Gastroesophageal sphincter (tissue), 4 donors: ENCODE data around the gene SCAMP3. TPM values are rescaled to one million over a fixed set of nuclear protein-coding genes. Genes with fewer than 3 reads are reported as not detected.
A peak's percentile ranks its signal among the peaks of the same experiment; 100 is the strongest.

ENCODE experiments used
- ATAC-seq: fragments of 150-250 bp; one replicate; pipeline ENCODE4 v1.9.1; 2016; ENCODE audit warnings: mild to moderate bottlenecking, moderate library complexity
- H3K27ac ChIP-seq, 4 donors: fragments of 200-600 bp; sonication (generic) in 3 of 4; 1 replicate in 3 of 4; 2 replicates in 1 of 4; pipeline ENCODE4 v1.5.1; 2016 to 2019
- H3K27me3 ChIP-seq: fragments of 200-600 bp; sonication (generic); one replicate; pipeline ENCODE4 v1.5.1; 2019
- H3K36me3 ChIP-seq, 2 donors: fragments of 200-600 bp; sonication (generic); one replicate each; pipeline ENCODE4 v1.5.1; 2019; ENCODE audit warnings: control low read depth in 1 of 2
- H3K4me1 ChIP-seq, 3 donors: fragments of 200-600 bp; sonication (generic); 1 replicate in 2 of 3; 2 replicates in 1 of 3; pipeline ENCODE4 v1.5.1; 2016 to 2019; ENCODE audit warnings: control low read depth in 2 of 3
- H3K4me3 ChIP-seq, 2 donors: fragments of 200-600 bp; sonication (generic); one replicate each; pipeline ENCODE4 v1.5.1; 2019; ENCODE audit warnings: mild to moderate bottlenecking in 1 of 2, moderate library complexity in 1 of 2
- H3K9me3 ChIP-seq, 3 donors: fragments of 200-600 bp; sonication (generic); one replicate each; pipeline ENCODE4 v1.5.1; 2017 to 2019; ENCODE audit warnings: control low read depth in 2 of 3
- CTCF ChIP-seq, 4 experiments: fragments of 200-600 bp in 2 of 4; fragments of 450-650 bp in 2 of 4; sonication (generic) in 1 of 4; IDR thresholded peaks; one replicate each; pipeline ENCODE4 v1.5.1; 2017 to 2019; ENCODE audit warnings: antibody characterized with exemption in 4 of 4, mild to moderate bottlenecking in 2 of 4, moderate library complexity in 2 of 4
- EP300 ChIP-seq: sonication (generic); formaldehyde crosslinking; IDR thresholded peaks from one replicate; pipeline ENCODE4 v1.6.1; 2017; ENCODE audit warnings: antibody characterized with exemption, mild to moderate bottlenecking
- POLR2A ChIP-seq, 2 donors: fragments of 450-650 bp; IDR thresholded peaks; one replicate each; pipeline ENCODE4 v1.6.1; 2017; ENCODE audit warnings: antibody characterized with exemption in 2 of 2, mild to moderate bottlenecking in 2 of 2, moderate library complexity in 1 of 2
- POLR2AphosphoS5 ChIP-seq: sonication (generic); formaldehyde crosslinking; IDR thresholded peaks from one replicate; pipeline ENCODE4 v1.6.1; 2017; ENCODE audit warnings: antibody characterized with exemption
- WGBS, 2 donors: methylation state at CpG; one replicate each; pipeline ENCODE4 v1.1.5; 2018; ENCODE audit warnings: low coverage in 1 of 2; 5-methylcytosine and 5-hydroxymethylcytosine counted together
- total RNA-seq, 4 donors: library from RNA; depleted of rRNA; stranded (reverse); fragments of >200 nt; gene quantifications; one replicate each; pipeline ENCODE4 v1.1.0, GENCODE V29; 2016

The SCAMP3 gene
- total RNA-seq, 4 donors from 2014 or later = 28.1 to 44.4 (median 36.8) TPM

GRCh38 chr1:155255243-155256007 is 6.7 kb downstream of the SCAMP3 start, which contains the start of gene ENTREP3:
ENTREP3 (minus strand) TSS chr1:155255483; CDS start chr1:155254877, 606 bp downstream.
- peaks cover 0 to 61% (median 19%) of the 10 kb centered on the region in 3 donors for H3K4me1 ChIP-seq
- 0 to 1% methylated on average over 3 to 34 of the region's 54 CpGs for WGBS, 2 donors

GRCh38 chr1:155254714-155255242 is 7.4 kb downstream of the SCAMP3 start:
- no peaks in the 10 kb centered on the region for H3K27me3 ChIP-seq
- H3K27ac ChIP-seq = peak overlapping the region; percentile 88 to 96 (median 95)
- no peak for TF ChIP-seq CTCF (IDR thresholded peaks at IDR 0.05)
- TF ChIP-seq EP300 = no peak
- TF ChIP-seq POLR2AphosphoS5 = no peak
- no peak for TF ChIP-seq POLR2A (IDR thresholded peaks at IDR 0.05)
- WGBS, 2 donors = no CpG with 5 or more reads among the region's 35 CpGs
- H3K36me3 ChIP-seq = peaks cover 0 to 32% of the 10 kb centered on the region in 2 donors
- H3K9me3 ChIP-seq = no peaks in the 10 kb centered on the region
- peaks cover 0 to 59% (median 24%) of the 10 kb centered on the region in 3 donors for H3K4me1 ChIP-seq
- peak; percentile 6 for ATAC-seq
- H3K4me3 ChIP-seq = peak overlapping the region; percentile 80 to 89

More at GRCh38 chr1:155255243-155256007, 6.7 kb downstream of the SCAMP3 start, which contains the start of gene ENTREP3:
- Histone ChIP-seq H3K36me3 (peaks cover 0 to 39% of the 10 kb centered on the region in 2 donors), H3K27me3 (no peaks in the 10 kb centered on the region), H3K9me3 (no peaks in the 10 kb centered on the region), H3K27ac (peak within 1 kb of the TSS; percentile 88 to 96 (median 95)), H3K4me3 (peak within 1 kb of the TSS; percentile 80 to 89)
- no peak for TF ChIP-seq EP300
- TF ChIP-seq POLR2AphosphoS5 = peak; percentile 76
- TF ChIP-seq POLR2A (IDR thresholded peaks at IDR 0.05) = peak; percentile 41 to 70
- peak; percentile 92 for ATAC-seq

GRCh38 chr1:155254228-155254713 is 7.9 kb downstream of the SCAMP3 start:
- Histone ChIP-seq H3K36me3 (peaks cover 0 to 27% of the 10 kb centered on the region in 2 donors), H3K27me3 (no peaks in the 10 kb centered on the region), H3K4me1 (peaks cover 0 to 58% (median 24%) of the 10 kb centered on the region in 3 donors), H3K27ac (peak overlapping the region; percentile 88 to 96 (median 95)), H3K4me3 (peak overlapping the region; percentile 80 to 89), H3K9me3 (no peaks in the 10 kb centered on the region)
- no peak for TF ChIP-seq POLR2A (IDR thresholded peaks at IDR 0.05)
- TF ChIP-seq POLR2AphosphoS5 = no peak
- TF ChIP-seq CTCF (IDR thresholded peaks at IDR 0.05) = no peak
- TF ChIP-seq EP300 = no peak
- ATAC-seq = no peak
- WGBS, 2 donors = 37% methylated on average over 2 of the region's 12 CpGs; no CpG with 5 or more reads in 1 of the 2 donors

- Histone ChIP-seq H3K4me1 (peaks cover 0 to 58% (median 24%) of the 10 kb centered on the region in 3 donors), H3K27me3 (no peaks in the 10 kb centered on the region), H3K36me3 (peaks cover 0 to 28% of the 10 kb centered on the region in 2 donors), H3K9me3 (no peaks in the 10 kb centered on the region), H3K4me3 (peak overlapping the region in 1 of 2 donors; percentile 80), H3K27ac (peak overlapping the region in 3 of 4 donors; percentile 88 to 96 (median 96))
- 56% methylated on average over 1 of the region's 5 CpGs; no CpG with 5 or more reads in 1 of the 2 donors for WGBS, 2 donors
- no peak for ATAC-seq
- no peak for TF ChIP-seq CTCF (IDR thresholded peaks at IDR 0.05)
- no peak for TF ChIP-seq POLR2AphosphoS5
- TF ChIP-seq POLR2A (IDR thresholded peaks at IDR 0.05) = no peak
These were observed 8.4 kb downstream of the SCAMP3 start for GRCh38 chr1:155253797-155254196.

GRCh38 chr1:155253208-155253607 is 9.0 kb downstream of the SCAMP3 start:
- ATAC-seq = no peak
- H3K4me3 ChIP-seq = no peak overlapping the region
- TF ChIP-seq POLR2A (IDR thresholded peaks at IDR 0.05) = no peak
- no peak for TF ChIP-seq CTCF (IDR thresholded peaks at IDR 0.05)
- no peak for TF ChIP-seq POLR2AphosphoS5
- no peak for TF ChIP-seq EP300
- no peaks in the 10 kb centered on the region for H3K9me3 ChIP-seq
- peaks cover 0 to 28% of the 10 kb centered on the region in 2 donors for H3K36me3 ChIP-seq
- 67% methylated on average over 2 to 3 of the region's 5 CpGs for WGBS, 2 donors
- H3K27ac ChIP-seq = peak overlapping the region in 2 of 4 donors; percentile 88 to 96
- no peaks in the 10 kb centered on the region for H3K27me3 ChIP-seq
- H3K4me1 ChIP-seq = peaks cover 0 to 58% (median 24%) of the 10 kb centered on the region in 3 donors
